ENCODE data around the gene TAS2R41.

TAS2R41 gene

GRCh38 chr7:143444063-143444782 is 33.5 kb upstream of the TAS2R41 start:
- H3K79me2 ChIP-seq (ENCODE audit: control insufficient read depth, insufficient read depth, low read length, unreplicated experiment): no peaks in the 10 kb centered on the region
- no peak overlapping the region for H3K4me3 ChIP-seq (ENCODE audit: low read depth, low read length)
- no peaks in the 10 kb centered on the region for H3K36me3 ChIP-seq (ENCODE audit: insufficient read depth, low read length)
- H3K27ac ChIP-seq (ENCODE audit: low read depth, low read length): no peak overlapping the region
- no peaks in the 10 kb centered on the region for H3K4me1 ChIP-seq (ENCODE audit: control insufficient read depth, insufficient read depth, low read length, unreplicated experiment)
- no peak overlapping the region for H2AFZ ChIP-seq (ENCODE audit: low read length, unreplicated experiment)
- peaks cover 59% of the 10 kb centered on the region for H3K27me3 ChIP-seq (ENCODE audit: insufficient read depth, low read length)

GRCh38 chr7:143444785-143445184 is 32.9 kb upstream of the TAS2R41 start:
- Histone ChIP-seq H3K4me1 (ENCODE audit: control insufficient read depth, insufficient read depth, low read length, unreplicated experiment) (no peaks in the 10 kb centered on the region), H3K36me3 (ENCODE audit: insufficient read depth, low read length) (no peaks in the 10 kb centered on the region), H3K79me2 (ENCODE audit: control insufficient read depth, insufficient read depth, low read length, unreplicated experiment) (no peaks in the 10 kb centered on the region), H2AFZ (ENCODE audit: low read length, unreplicated experiment) (no peak overlapping the region), H3K27me3 (ENCODE audit: insufficient read depth, low read length) (peaks cover 58% of the 10 kb centered on the region), H3K27ac (ENCODE audit: low read depth, low read length) (no peak overlapping the region), H3K4me3 (ENCODE audit: low read depth, low read length) (no peak overlapping the region)

- no peak overlapping the region for H3K4me3 ChIP-seq (ENCODE audit: low read depth, low read length)
- no peaks in the 10 kb centered on the region for H3K36me3 ChIP-seq (ENCODE audit: insufficient read depth, low read length)
- no peaks in the 10 kb centered on the region for H3K79me2 ChIP-seq (ENCODE audit: control insufficient read depth, insufficient read depth, low read length, unreplicated experiment)
- H3K27me3 ChIP-seq (ENCODE audit: insufficient read depth, low read length): peaks cover 35% of the 10 kb centered on the region
- no peak overlapping the region for H3K27ac ChIP-seq (ENCODE audit: low read depth, low read length)
- no peak overlapping the region for H2AFZ ChIP-seq (ENCODE audit: low read length, unreplicated experiment)
- no peaks in the 10 kb centered on the region for H3K4me1 ChIP-seq (ENCODE audit: control insufficient read depth, insufficient read depth, low read length, unreplicated experiment)
Measured at GRCh38 chr7:143447466-143447865, 30.2 kb upstream of the TAS2R41 start.

- Histone ChIP-seq H3K79me2 (ENCODE audit: control insufficient read depth, insufficient read depth, low read length, unreplicated experiment) (no peaks in the 10 kb centered on the region), H3K4me1 (ENCODE audit: control insufficient read depth, insufficient read depth, low read length, unreplicated experiment) (no peaks in the 10 kb centered on the region), H3K27me3 (ENCODE audit: insufficient read depth, low read length) (peaks cover 28% of the 10 kb centered on the region), H3K36me3 (ENCODE audit: insufficient read depth, low read length) (no peaks in the 10 kb centered on the region), H2AFZ (ENCODE audit: low read length, unreplicated experiment) (no peak overlapping the region), H3K4me3 (ENCODE audit: low read depth, low read length) (no peak overlapping the region), H3K27ac (ENCODE audit: low read depth, low read length) (no peak overlapping the region)
Measured at GRCh38 chr7:143448429-143448828, 29.2 kb upstream of the TAS2R41 start.

GRCh38 chr7:143449793-143450192 is 27.9 kb upstream of the TAS2R41 start:
- Histone ChIP-seq H3K36me3 (ENCODE audit: insufficient read depth, low read length) (no peaks in the 10 kb centered on the region), H3K27me3 (ENCODE audit: insufficient read depth, low read length) (peaks cover 16% of the 10 kb centered on the region), H3K27ac (ENCODE audit: low read depth, low read length) (no peak overlapping the region), H3K79me2 (ENCODE audit: control insufficient read depth, insufficient read depth, low read length, unreplicated experiment) (no peaks in the 10 kb centered on the region), H3K4me1 (ENCODE audit: control insufficient read depth, insufficient read depth, low read length, unreplicated experiment) (no peaks in the 10 kb centered on the region), H2AFZ (ENCODE audit: low read length, unreplicated experiment) (no peak overlapping the region), H3K4me3 (ENCODE audit: low read depth, low read length) (no peak overlapping the region)

GRCh38 chr7:143451122-143451521 is 26.6 kb upstream of the TAS2R41 start:
- Histone ChIP-seq H3K36me3 (ENCODE audit: insufficient read depth, low read length) (no peaks in the 10 kb centered on the region), H3K27me3 (ENCODE audit: insufficient read depth, low read length) (peaks cover 9% of the 10 kb centered on the region; the same call in 1 of the 2 replicates), H3K27ac (ENCODE audit: low read depth, low read length) (no peak overlapping the region), H3K4me3 (ENCODE audit: low read depth, low read length) (no peak overlapping the region), H2AFZ (ENCODE audit: low read length, unreplicated experiment) (no peak overlapping the region), H3K79me2 (ENCODE audit: control insufficient read depth, insufficient read depth, low read length, unreplicated experiment) (no peaks in the 10 kb centered on the region), H3K4me1 (ENCODE audit: control insufficient read depth, insufficient read depth, low read length, unreplicated experiment) (peaks cover 3% of the 10 kb centered on the region)

- no peaks in the 10 kb centered on the region for H3K36me3 ChIP-seq (ENCODE audit: insufficient read depth, low read length)
- peaks cover 9% of the 10 kb centered on the region for H3K4me1 ChIP-seq (ENCODE audit: control insufficient read depth, insufficient read depth, low read length, unreplicated experiment)
- H3K4me3 ChIP-seq (ENCODE audit: low read depth, low read length): no peak overlapping the region
- no peaks in the 10 kb centered on the region for H3K79me2 ChIP-seq (ENCODE audit: control insufficient read depth, insufficient read depth, low read length, unreplicated experiment)
- peaks cover 6% of the 10 kb centered on the region; the same call in 1 of the 2 replicates for H3K27me3 ChIP-seq (ENCODE audit: insufficient read depth, low read length)
- H2AFZ ChIP-seq (ENCODE audit: low read length, unreplicated experiment): no peak overlapping the region
- no peak overlapping the region for H3K27ac ChIP-seq (ENCODE audit: low read depth, low read length)
Measured at GRCh38 chr7:143451746-143452145, 25.9 kb upstream of the TAS2R41 start.

- H3K4me1 ChIP-seq (ENCODE audit: control insufficient read depth, insufficient read depth, low read length, unreplicated experiment): peaks cover 17% of the 10 kb centered on the region
- H3K27me3 ChIP-seq (ENCODE audit: insufficient read depth, low read length): peaks cover 1% of the 10 kb centered on the region; the same call in 1 of the 2 replicates
- no peak overlapping the region for H3K27ac ChIP-seq (ENCODE audit: low read depth, low read length)
- H2AFZ ChIP-seq (ENCODE audit: low read length, unreplicated experiment): no peak overlapping the region
- H3K4me3 ChIP-seq (ENCODE audit: low read depth, low read length): no peak overlapping the region
- no peaks in the 10 kb centered on the region for H3K36me3 ChIP-seq (ENCODE audit: insufficient read depth, low read length)
- H3K79me2 ChIP-seq (ENCODE audit: control insufficient read depth, insufficient read depth, low read length, unreplicated experiment): no peaks in the 10 kb centered on the region
Measured at GRCh38 chr7:143452495-143452894, 25.2 kb upstream of the TAS2R41 start.

- no peaks in the 10 kb centered on the region for H3K79me2 ChIP-seq (ENCODE audit: control insufficient read depth, insufficient read depth, low read length, unreplicated experiment)
- H3K36me3 ChIP-seq (ENCODE audit: insufficient read depth, low read length): no peaks in the 10 kb centered on the region
- no peak overlapping the region for H3K27ac ChIP-seq (ENCODE audit: low read depth, low read length)
- peaks cover 30% of the 10 kb centered on the region for H3K4me1 ChIP-seq (ENCODE audit: control insufficient read depth, insufficient read depth, low read length, unreplicated experiment)
- H3K27me3 ChIP-seq (ENCODE audit: insufficient read depth, low read length): no peaks in the 10 kb centered on the region
- no peak overlapping the region for H3K4me3 ChIP-seq (ENCODE audit: low read depth, low read length)
- H2AFZ ChIP-seq (ENCODE audit: low read length, unreplicated experiment): no peak overlapping the region
Measured at GRCh38 chr7:143454091-143454680, 23.5 kb upstream of the TAS2R41 start.

- Histone ChIP-seq H3K36me3 (ENCODE audit: insufficient read depth, low read length) (no peaks in the 10 kb centered on the region), H3K4me1 (ENCODE audit: control insufficient read depth, insufficient read depth, low read length, unreplicated experiment) (peaks cover 30% of the 10 kb centered on the region), H2AFZ (ENCODE audit: low read length, unreplicated experiment) (no peak overlapping the region), H3K4me3 (ENCODE audit: low read depth, low read length) (no peak overlapping the region), H3K27me3 (ENCODE audit: insufficient read depth, low read length) (no peaks in the 10 kb centered on the region), H3K79me2 (ENCODE audit: control insufficient read depth, insufficient read depth, low read length, unreplicated experiment) (no peaks in the 10 kb centered on the region), H3K27ac (ENCODE audit: low read depth, low read length) (no peak overlapping the region)
Measured at GRCh38 chr7:143455491-143455890, 22.2 kb upstream of the TAS2R41 start.

- H3K27me3 ChIP-seq (ENCODE audit: insufficient read depth, low read length): no peaks in the 10 kb centered on the region
- no peaks in the 10 kb centered on the region for H3K79me2 ChIP-seq (ENCODE audit: control insufficient read depth, insufficient read depth, low read length, unreplicated experiment)
- no peaks in the 10 kb centered on the region for H3K36me3 ChIP-seq (ENCODE audit: insufficient read depth, low read length)
- no peak overlapping the region for H3K27ac ChIP-seq (ENCODE audit: low read depth, low read length)
- no peak overlapping the region for H2AFZ ChIP-seq (ENCODE audit: low read length, unreplicated experiment)
- peaks cover 30% of the 10 kb centered on the region for H3K4me1 ChIP-seq (ENCODE audit: control insufficient read depth, insufficient read depth, low read length, unreplicated experiment)
- no peak overlapping the region for H3K4me3 ChIP-seq (ENCODE audit: low read depth, low read length)
Measured at GRCh38 chr7:143455942-143456341, 21.7 kb upstream of the TAS2R41 start.
